Astrocyte (in vitro differentiated cells and primary cell): ENCODE results near the gene GFPT2. TPM values are rescaled to one million over a fixed set of nuclear protein-coding genes. Genes with fewer than 3 reads are reported as not detected.

Source experiments
- DNase-seq: peaks from one replicate; pipeline ENCODE4 v3.0.0-alpha.2; 2010; ENCODE audit warnings: low read depth
- FAIRE-seq: peaks from 2 replicates; lab custom pipeline; 2011; peaks lifted over from hg19 to GRCh38; lab: Jason Lieb, UNC
- H2AFZ ChIP-seq: 2 replicates; pipeline ENCODE4 v1.6.0; 2012; ENCODE audit warnings: low read depth, low read length, inconsistent platforms
- H3K27ac ChIP-seq: 2 replicates; pipeline ENCODE4 v1.5.1; 2011; ENCODE audit warnings: low read depth, low read length, inconsistent platforms
- H3K27me3 ChIP-seq: 2 replicates; pipeline ENCODE4 v1.6.0; 2011; ENCODE audit warnings: low read length, inconsistent platforms; ENCODE audit not compliant: insufficient read depth
- H3K36me3 ChIP-seq: 2 replicates; pipeline ENCODE4 v1.5.1; 2011; ENCODE audit warnings: low read length, inconsistent platforms; ENCODE audit not compliant: insufficient read depth
- H3K4me1 ChIP-seq: 2 replicates; pipeline ENCODE4 v1.5.1; 2011; ENCODE audit warnings: low read length, inconsistent platforms; ENCODE audit not compliant: insufficient read depth
- H3K4me2 ChIP-seq: 2 replicates; pipeline ENCODE4 v1.6.0; 2012; ENCODE audit warnings: low read length, inconsistent platforms
- H3K4me3 ChIP-seq: 2 replicates; pipeline ENCODE4 v1.5.1; 2011; ENCODE audit warnings: low read depth, mild to moderate bottlenecking, low read length, inconsistent platforms; ENCODE audit not compliant: insufficient read depth
- H3K79me2 ChIP-seq: 2 replicates; pipeline ENCODE4 v1.6.0; 2012; ENCODE audit warnings: mild to moderate bottlenecking, low read length, inconsistent platforms; ENCODE audit not compliant: insufficient read depth
- H3K9ac ChIP-seq: 2 replicates; pipeline ENCODE4 v1.6.0; 2012; ENCODE audit warnings: mild to moderate bottlenecking, low read length, inconsistent platforms
- H3K9me3 ChIP-seq: 2 replicates; pipeline ENCODE4 v1.5.1; 2012; ENCODE audit warnings: low read depth, mild to moderate bottlenecking, low read length, inconsistent platforms; ENCODE audit not compliant: insufficient read depth
- H4K20me1 ChIP-seq: 2 replicates; pipeline ENCODE4 v1.6.0; 2012; ENCODE audit warnings: low read length, inconsistent platforms; ENCODE audit not compliant: insufficient read depth
- H3K27ac Mint-ChIP-seq: one replicate; pipeline ENCODE4 v1.8.0; 2021; ENCODE audit warnings: mild to moderate bottlenecking, mixed read lengths; ENCODE audit not compliant: unreplicated experiment
- H3K27me3 Mint-ChIP-seq: one replicate; pipeline ENCODE4 v1.8.0; 2021; ENCODE audit warnings: low read depth, mixed read lengths; ENCODE audit not compliant: unreplicated experiment
- H3K36me3 Mint-ChIP-seq: one replicate; pipeline ENCODE4 v1.8.0; 2021; ENCODE audit warnings: low read depth, mixed read lengths; ENCODE audit not compliant: unreplicated experiment
- H3K4me1 Mint-ChIP-seq: one replicate; pipeline ENCODE4 v1.8.0; 2021; ENCODE audit warnings: low read depth, mixed read lengths; ENCODE audit not compliant: unreplicated experiment
- H3K4me3 Mint-ChIP-seq: one replicate; pipeline ENCODE4 v1.8.0; 2021; ENCODE audit warnings: mild to moderate bottlenecking, moderate library complexity, mixed read lengths; ENCODE audit not compliant: unreplicated experiment
- H3K9me3 Mint-ChIP-seq: one replicate; pipeline ENCODE4 v1.8.0; 2021; ENCODE audit warnings: mild to moderate bottlenecking, mixed read lengths; ENCODE audit not compliant: unreplicated experiment
- CTCF ChIP-seq: IDR thresholded peaks from 2 replicates; pipeline ENCODE4 v1.5.1; 2011; ENCODE audit warnings: low read depth, mild to moderate bottlenecking, inconsistent platforms, low read length, moderate library complexity; ENCODE audit not compliant: insufficient read depth
- EZH2 ChIP-seq: IDR thresholded peaks from 2 replicates; pipeline ENCODE4 v1.6.1; 2012; ENCODE audit warnings: mild to moderate bottlenecking, low read length, inconsistent platforms; ENCODE audit not compliant: insufficient read depth
- total RNA-seq: library from RNA; stranded (reverse); gene quantifications from 2 replicates; pipeline ENCODE4 v1.2.1, GENCODE V29; 2021

Gene GFPT2
- total RNA-seq, 1 donor from 2014 or later: 14.6 TPM

- Mint-ChIP-seq H3K27me3 (peaks cover 41% of the 10 kb centered on the region), H3K27ac (no peak overlapping the region), H3K4me3 (no peak overlapping the region), H3K4me1 (no peaks in the 10 kb centered on the region), H3K9me3 (no peaks in the 10 kb centered on the region), H3K36me3 (no peaks in the 10 kb centered on the region)
- no peaks in the 10 kb centered on the region for H3K27me3 ChIP-seq
- H3K4me2 ChIP-seq: no peak overlapping the region
- H3K9me3 ChIP-seq: no peaks in the 10 kb centered on the region
- no peaks in the 10 kb centered on the region for H3K79me2 ChIP-seq
- H3K4me3 ChIP-seq: no peak overlapping the region
- no peak for TF ChIP-seq EZH2
- DNase-seq (no peak), FAIRE-seq (no peak)
- H4K20me1 ChIP-seq: no peaks in the 10 kb centered on the region
- no peak overlapping the region for H3K27ac ChIP-seq
- H2AFZ ChIP-seq: no peak overlapping the region
- no peaks in the 10 kb centered on the region for H3K36me3 ChIP-seq
- H3K4me1 ChIP-seq: no peaks in the 10 kb centered on the region
- H3K9ac ChIP-seq: no peak overlapping the region
Observed at GRCh38 chr5:180379355-180380070, 26.4 kb upstream of the GFPT2 start.

DNA sequence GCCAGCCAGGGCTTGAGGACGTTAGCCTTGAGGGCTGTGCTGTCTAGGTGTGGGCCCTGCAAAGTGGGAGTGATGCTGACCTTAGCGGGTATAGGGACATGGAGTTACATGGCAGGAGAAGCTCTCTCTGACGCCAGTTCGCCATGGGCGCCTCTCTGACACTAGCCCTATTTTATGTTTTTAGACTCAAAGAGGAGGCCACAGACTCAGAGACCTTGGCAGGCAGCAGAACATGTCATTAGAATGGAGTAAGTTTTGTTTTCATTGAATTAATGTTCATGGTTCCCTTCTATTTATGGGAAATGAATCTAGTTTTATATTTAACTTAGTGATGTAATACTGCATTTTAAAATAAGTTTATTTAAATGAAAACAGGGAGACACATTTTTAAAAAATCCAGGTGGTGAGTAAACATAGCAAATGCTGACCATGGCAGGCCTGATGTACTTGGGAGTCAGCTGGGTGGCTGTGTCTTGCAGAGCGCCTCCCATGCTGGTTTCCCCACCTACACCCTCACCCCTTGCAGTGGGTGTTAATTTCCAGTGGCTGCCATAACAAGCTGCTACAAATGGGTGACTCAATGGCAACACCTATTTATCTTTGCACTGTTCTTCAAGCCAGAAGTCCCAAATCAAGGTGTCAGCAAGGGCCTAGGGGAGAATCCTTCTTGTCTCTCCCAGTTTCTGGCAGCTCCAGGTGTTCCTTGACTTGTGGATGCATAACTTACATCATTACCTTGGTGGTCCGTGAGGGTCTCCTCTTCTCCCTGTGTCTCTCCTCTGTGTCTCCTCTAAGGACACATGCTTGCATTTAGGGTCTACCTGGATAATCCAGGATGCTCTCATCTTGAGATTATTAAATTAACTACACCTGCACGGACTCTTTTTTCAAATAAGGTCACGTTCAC is 25.6 kb upstream of the GFPT2 start:
- TF ChIP-seq EZH2 (no peak), CTCF (no peak)
- FAIRE-seq: no peak
- H3K4me3 ChIP-seq: no peak overlapping the region

GRCh38 chr5:180377556-180378197 is 24.5 kb upstream of the GFPT2 start:
- no peaks in the 10 kb centered on the region for H3K79me2 ChIP-seq
- H3K4me3 ChIP-seq: no peak overlapping the region
- no peak overlapping the region for H3K27ac Mint-ChIP-seq
- FAIRE-seq (no peak), DNase-seq (no peak)
- H2AFZ ChIP-seq: no peak overlapping the region
- H3K36me3 Mint-ChIP-seq: no peaks in the 10 kb centered on the region
- H3K9me3 Mint-ChIP-seq: no peaks in the 10 kb centered on the region
- H3K4me1 Mint-ChIP-seq: no peaks in the 10 kb centered on the region
- H3K36me3 ChIP-seq: no peaks in the 10 kb centered on the region
- H3K4me3 Mint-ChIP-seq: no peak overlapping the region
- H3K9me3 ChIP-seq: no peaks in the 10 kb centered on the region
- no peaks in the 10 kb centered on the region for H4K20me1 ChIP-seq
- no peak overlapping the region for H3K4me2 ChIP-seq
- H3K27me3 Mint-ChIP-seq: peaks cover 47% of the 10 kb centered on the region
- no peaks in the 10 kb centered on the region for H3K27me3 ChIP-seq
- no peak for TF ChIP-seq EZH2
- no peak for TF ChIP-seq CTCF
- H3K27ac ChIP-seq: no peak overlapping the region
- no peaks in the 10 kb centered on the region for H3K4me1 ChIP-seq
- H3K9ac ChIP-seq: no peak overlapping the region

More for the DNA sequence above, 25.6 kb upstream of the GFPT2 start:
- Mint-ChIP-seq H3K27ac (no peak overlapping the region), H3K4me1 (no peaks in the 10 kb centered on the region), H3K36me3 (no peaks in the 10 kb centered on the region), H3K27me3 (peaks cover 47% of the 10 kb centered on the region), H3K9me3 (no peaks in the 10 kb centered on the region), H3K4me3 (no peak overlapping the region)
- Histone ChIP-seq H2AFZ (no peak overlapping the region), H3K9me3 (no peaks in the 10 kb centered on the region), H3K27me3 (no peaks in the 10 kb centered on the region), H3K4me1 (no peaks in the 10 kb centered on the region), H3K9ac (no peak overlapping the region), H3K27ac (no peak overlapping the region), H4K20me1 (no peaks in the 10 kb centered on the region), H3K36me3 (no peaks in the 10 kb centered on the region), H3K4me2 (no peak overlapping the region), H3K79me2 (no peaks in the 10 kb centered on the region)
- no peak for DNase-seq
